ENCODE measurements around the gene CGNL1.

DNA sequence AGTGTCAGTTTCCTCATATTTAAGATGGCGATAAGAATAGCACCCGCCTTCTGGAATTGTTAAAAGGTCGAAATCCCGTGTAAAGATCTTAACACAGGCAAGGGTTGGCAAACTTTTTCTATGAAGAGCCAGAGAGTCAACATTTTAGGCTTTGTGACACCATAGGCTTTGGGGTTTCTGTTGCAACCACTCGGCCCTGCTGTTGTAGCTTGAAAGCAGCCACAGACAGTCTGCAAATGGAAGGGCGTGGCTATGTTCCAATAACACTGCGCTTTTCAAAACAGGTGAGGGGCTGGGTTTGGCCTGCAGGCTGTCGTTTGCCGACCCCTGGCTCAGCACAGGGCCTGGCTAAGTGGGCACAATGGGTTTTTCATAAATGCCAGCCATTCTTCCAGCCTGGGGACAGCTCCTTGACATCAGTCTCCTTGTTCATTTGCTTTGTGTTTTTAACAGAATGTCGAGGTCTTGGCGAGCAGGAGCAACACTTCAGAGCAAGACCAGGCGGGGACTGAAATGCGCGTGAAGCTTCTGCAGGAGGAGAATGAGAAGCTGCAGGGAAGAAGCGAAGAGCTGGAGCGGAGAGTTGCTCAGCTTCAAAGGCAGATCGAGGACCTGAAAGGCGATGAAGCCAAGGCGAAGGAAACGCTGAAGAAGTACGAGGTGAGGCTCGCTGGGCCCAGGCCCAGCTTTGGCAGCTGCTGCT, 140.2 kb downstream of the CGNL1 start:
- TF ChIP-seq, protein P1, sequence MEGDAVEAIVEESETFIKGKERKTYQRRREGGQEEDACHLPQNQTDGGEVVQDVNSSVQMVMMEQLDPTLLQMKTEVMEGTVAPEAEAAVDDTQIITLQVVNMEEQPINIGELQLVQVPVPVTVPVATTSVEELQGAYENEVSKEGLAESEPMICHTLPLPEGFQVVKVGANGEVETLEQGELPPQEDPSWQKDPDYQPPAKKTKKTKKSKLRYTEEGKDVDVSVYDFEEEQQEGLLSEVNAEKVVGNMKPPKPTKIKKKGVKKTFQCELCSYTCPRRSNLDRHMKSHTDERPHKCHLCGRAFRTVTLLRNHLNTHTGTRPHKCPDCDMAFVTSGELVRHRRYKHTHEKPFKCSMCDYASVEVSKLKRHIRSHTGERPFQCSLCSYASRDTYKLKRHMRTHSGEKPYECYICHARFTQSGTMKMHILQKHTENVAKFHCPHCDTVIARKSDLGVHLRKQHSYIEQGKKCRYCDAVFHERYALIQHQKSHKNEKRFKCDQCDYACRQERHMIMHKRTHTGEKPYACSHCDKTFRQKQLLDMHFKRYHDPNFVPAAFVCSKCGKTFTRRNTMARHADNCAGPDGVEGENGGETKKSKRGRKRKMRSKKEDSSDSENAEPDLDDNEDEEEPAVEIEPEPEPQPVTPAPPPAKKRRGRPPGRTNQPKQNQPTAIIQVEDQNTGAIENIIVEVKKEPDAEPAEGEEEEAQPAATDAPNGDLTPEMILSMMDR (IDR thresholded peaks at IDR 0.05; ENCODE audit: poor library complexity): no peak
- TF ChIP-seq EZH2 (IDR thresholded peaks at IDR 0.05; ENCODE audit: borderline replicate concordance) (no peak), EZH2phosphoT487 (IDR thresholded peaks at IDR 0.05; ENCODE audit: low read depth, severe bottlenecking, unreplicated experiment) (no peak)

Data from hepatocyte (in vitro differentiated cells).